ENCODE results near the gene SH3GL3.

- TF ChIP-seq CTCF (conservative IDR thresholded peaks at IDR 0.05; ENCODE audit: low read length), result no peak
- no peak for TF ChIP-seq EZH2phosphoT487 (IDR thresholded peaks at IDR 0.05; ENCODE audit: borderline replicate concordance, low read depth, low read length)
Observed at GRCh38 chr15:83498374-83498773, 51.2 kb downstream of the SH3GL3 start.

All from OCI-LY7 (cell line).